Measurements from ENCODE around the gene RASSF6.

DNA sequence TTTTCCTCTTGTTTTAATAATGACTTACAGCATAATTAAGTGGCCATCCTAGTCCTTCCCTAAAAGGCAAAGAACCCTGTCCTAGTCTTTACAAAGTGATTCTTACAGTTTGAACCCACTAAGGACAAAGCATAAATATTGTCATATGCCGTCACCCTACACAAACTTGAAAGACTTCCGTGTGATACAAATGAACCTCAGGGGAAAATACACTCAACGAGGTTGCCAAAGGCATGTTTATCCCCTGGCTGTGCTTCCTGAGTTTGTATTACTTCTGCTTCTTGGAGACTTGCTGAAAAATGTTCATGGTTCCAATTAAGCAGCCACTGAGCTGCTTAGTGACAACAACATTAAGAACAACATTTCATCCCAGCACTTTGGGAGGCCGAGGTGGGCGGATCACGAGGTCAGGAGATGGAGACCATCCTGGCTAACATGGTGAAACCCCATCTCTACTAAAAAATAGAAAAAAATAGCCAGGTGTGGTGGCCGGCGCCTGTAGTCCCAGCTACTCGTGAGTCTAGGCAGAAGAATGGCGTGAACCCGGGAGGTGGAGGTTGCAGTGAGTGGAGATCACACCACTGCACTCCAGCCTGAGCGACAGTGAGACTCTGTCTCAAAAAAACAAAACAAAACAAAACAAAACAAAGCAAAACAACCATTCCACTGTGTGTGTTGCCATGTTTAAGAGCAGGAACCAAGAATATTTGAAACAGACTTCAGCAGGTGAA lies 16.2 kb downstream of the RASSF6 start:
- TF ChIP-seq, protein P1, sequence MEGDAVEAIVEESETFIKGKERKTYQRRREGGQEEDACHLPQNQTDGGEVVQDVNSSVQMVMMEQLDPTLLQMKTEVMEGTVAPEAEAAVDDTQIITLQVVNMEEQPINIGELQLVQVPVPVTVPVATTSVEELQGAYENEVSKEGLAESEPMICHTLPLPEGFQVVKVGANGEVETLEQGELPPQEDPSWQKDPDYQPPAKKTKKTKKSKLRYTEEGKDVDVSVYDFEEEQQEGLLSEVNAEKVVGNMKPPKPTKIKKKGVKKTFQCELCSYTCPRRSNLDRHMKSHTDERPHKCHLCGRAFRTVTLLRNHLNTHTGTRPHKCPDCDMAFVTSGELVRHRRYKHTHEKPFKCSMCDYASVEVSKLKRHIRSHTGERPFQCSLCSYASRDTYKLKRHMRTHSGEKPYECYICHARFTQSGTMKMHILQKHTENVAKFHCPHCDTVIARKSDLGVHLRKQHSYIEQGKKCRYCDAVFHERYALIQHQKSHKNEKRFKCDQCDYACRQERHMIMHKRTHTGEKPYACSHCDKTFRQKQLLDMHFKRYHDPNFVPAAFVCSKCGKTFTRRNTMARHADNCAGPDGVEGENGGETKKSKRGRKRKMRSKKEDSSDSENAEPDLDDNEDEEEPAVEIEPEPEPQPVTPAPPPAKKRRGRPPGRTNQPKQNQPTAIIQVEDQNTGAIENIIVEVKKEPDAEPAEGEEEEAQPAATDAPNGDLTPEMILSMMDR (IDR thresholded peaks at IDR 0.05) = no peak
- no peak for TF ChIP-seq POLR2A (IDR thresholded peaks at IDR 0.05)

Measured in heart left ventricle (tissue), 13 donors.